HepG2 (cell line): Measurements from ENCODE around the gene NBR1. TPM values are rescaled to one million over a fixed set of nuclear protein-coding genes. Genes with fewer than 3 reads are reported as not detected.

Source experiments
- ARNTL ChIP-seq: sonication (generic); formaldehyde crosslinking; IDR thresholded peaks from 2 replicates; pipeline ENCODE4 v1.4.0; 2020; ENCODE audit warnings: mild to moderate bottlenecking, missing genetic modification reagents
- KLF15 ChIP-seq: sonication (generic); formaldehyde crosslinking; IDR thresholded peaks from 2 replicates; pipeline ENCODE4 v1.8.1; 2023; ENCODE audit warnings: borderline replicate concordance, mild to moderate bottlenecking, inconsistent platforms, missing genetic modification reagents, mixed read lengths
- LCORL ChIP-seq, 2 experiments: fragments of 450-650 bp in 1 of 2; sonication (generic) in 1 of 2; formaldehyde crosslinking in 1 of 2; IDR thresholded peaks; 2 replicates each; pipeline versions ENCODE4 v1.5.0 to v1.6.1; 2017 to 2020; ENCODE audit warnings: antibody characterized with exemption in 1 of 2, missing genetic modification reagents in 1 of 2
- MAFG ChIP-seq: sonication (generic); formaldehyde crosslinking; IDR thresholded peaks from 2 replicates; pipeline ENCODE4 v1.5.1; 2020; ENCODE audit warnings: mild to moderate bottlenecking, missing genetic modification reagents
- POLR2AphosphoS5 ChIP-seq: IDR thresholded peaks from 2 replicates; pipeline ENCODE4 v1.6.1; 2012; ENCODE audit warnings: low read depth, low read length
- TBL1XR1 ChIP-seq: fragments of 150-350 bp; IDR thresholded peaks from 2 replicates; pipeline ENCODE4 v1.6.1; 2014; ENCODE audit warnings: borderline replicate concordance, low read length; ENCODE audit not compliant: partially characterized antibody
- THAP11 ChIP-seq: IDR thresholded peaks from 2 replicates; pipeline ENCODE4 v1.6.1; 2016; ENCODE audit warnings: missing biosample characterization, missing genetic modification reagents
- WIZ ChIP-seq: sonication (generic); formaldehyde crosslinking; IDR thresholded peaks from 2 replicates; pipeline ENCODE4 v1.5.1; 2020; ENCODE audit warnings: mild to moderate bottlenecking, missing genetic modification reagents
- ZBTB1 ChIP-seq: sonication (generic); formaldehyde crosslinking; IDR thresholded peaks from 2 replicates; pipeline ENCODE4 v1.4.0; 2020; ENCODE audit warnings: missing genetic modification reagents, borderline replicate concordance
- ZC3H4 ChIP-seq: sonication (generic); formaldehyde crosslinking; IDR thresholded peaks from 2 replicates; pipeline ENCODE4 v1.4.0; 2020; ENCODE audit warnings: missing genetic modification reagents, borderline replicate concordance
- ZNF589 ChIP-seq: sonication (generic); formaldehyde crosslinking; conservative IDR thresholded peaks from 2 replicates; pipeline ENCODE4 v1.8.0; 2022; ENCODE audit warnings: mild to moderate bottlenecking, moderate library complexity, missing genetic modification reagents
- ZNF792 ChIP-seq: IDR thresholded peaks from 2 replicates; pipeline ENCODE4 v1.6.1; 2016
- ZNF83 ChIP-seq: sonication (generic); formaldehyde crosslinking; IDR thresholded peaks from 2 replicates; pipeline ENCODE4 v1.4.0; 2020; ENCODE audit warnings: missing genetic modification reagents, mild to moderate bottlenecking, borderline replicate concordance
- polyA plus RNA-seq, 8 experiments: library from polyadenylated mRNA; depleted of rRNA in 3 of 8; stranded (reverse) in 7 of 8; unstranded in 1 of 8; fragments of >200 nt; fragmentation: Illumina TruSeq in 4 of 8; extraction: Trizol in 4 of 8; gene quantifications; 2 replicates each; pipeline versions ENCODE4 v1.2.1 to v1.2.3, GENCODE V29; 2011 to 2016; ENCODE audit warnings: low read depth in 4 of 8, missing spikeins in 1 of 8, mixed read lengths in 1 of 8; ENCODE audit not compliant: insufficient read depth in 1 of 8
- total RNA-seq, 5 experiments: library from RNA; depleted of rRNA; stranded (reverse); fragments of >200 nt; fragmentation: Illumina TruSeq; extraction: Trizol; gene quantifications; 2 replicates each; pipeline ENCODE4 v1.2.3, GENCODE V29; 2016; ENCODE audit warnings: low read depth in 1 of 5
- TF ChIP-seq, protein P1 (sequence below): sonication (generic); formaldehyde crosslinking; IDR thresholded peaks from 2 replicates; pipeline ENCODE4 v1.8.0; 2022; ENCODE audit warnings: mild to moderate bottlenecking, missing genetic modification reagents; ENCODE audit not compliant: insufficient replicate concordance
- TF ChIP-seq, protein P2 (sequence below): sonication (generic); formaldehyde crosslinking; IDR thresholded peaks from 2 replicates; pipeline ENCODE4 v1.5.0; 2020; ENCODE audit warnings: mild to moderate bottlenecking, missing genetic modification reagents, borderline replicate concordance
- TF ChIP-seq, protein P3 (sequence below): IDR thresholded peaks from 2 replicates; pipeline ENCODE4 v1.6.1; 2016; ENCODE audit warnings: missing genetic modification reagents, missing compliant biosample characterization
- TF ChIP-seq, protein P4 (sequence below): fragments of 450-650 bp; IDR thresholded peaks from 2 replicates; pipeline ENCODE4 v1.6.1; 2016

NBR1 gene
- total and polyA plus RNA-seq, 2 of the 13 experiments (the other 11 are each of a cell fraction or from before 2014, with no cell fraction given) = 51.7 to 121 TPM

DNA sequence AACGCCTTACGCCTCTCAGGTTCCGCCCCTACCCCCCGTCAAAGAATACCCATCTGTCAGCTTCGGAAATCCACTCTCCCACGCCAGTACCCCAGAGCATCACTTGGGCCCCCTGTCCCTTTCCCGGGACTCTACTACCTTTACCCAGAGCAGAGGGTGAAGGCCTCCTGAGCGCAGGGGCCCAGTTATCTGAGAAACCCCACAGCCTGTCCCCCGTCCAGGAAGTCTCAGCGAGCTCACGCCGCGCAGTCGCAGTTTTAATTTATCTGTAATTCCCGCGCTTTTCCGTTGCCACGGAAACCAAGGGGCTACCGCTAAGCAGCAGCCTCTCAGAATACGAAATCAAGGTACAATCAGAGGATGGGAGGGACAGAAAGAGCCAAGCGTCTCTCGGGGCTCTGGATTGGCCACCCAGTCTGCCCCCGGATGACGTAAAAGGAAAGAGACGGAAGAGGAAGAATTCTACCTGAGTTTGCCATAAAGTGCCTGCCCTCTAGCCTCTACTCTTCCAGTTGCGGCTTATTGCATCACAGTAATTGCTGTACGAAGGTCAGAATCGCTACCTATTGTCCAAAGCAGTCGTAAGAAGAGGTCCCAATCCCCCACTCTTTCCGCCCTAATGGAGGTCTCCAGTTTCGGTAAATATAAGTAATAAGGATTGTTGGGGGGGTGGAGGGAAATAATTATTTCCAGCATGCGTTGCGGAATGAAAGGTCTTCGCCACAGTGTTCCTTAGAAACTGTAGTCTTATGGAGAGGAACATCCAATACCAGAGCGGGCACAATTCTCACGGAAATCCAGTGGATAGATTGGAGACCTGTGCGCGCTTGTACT is 45.7 kb upstream of the NBR1 start, which contains the start of gene BRCA1 (continued):
- TF ChIP-seq, protein P1, sequence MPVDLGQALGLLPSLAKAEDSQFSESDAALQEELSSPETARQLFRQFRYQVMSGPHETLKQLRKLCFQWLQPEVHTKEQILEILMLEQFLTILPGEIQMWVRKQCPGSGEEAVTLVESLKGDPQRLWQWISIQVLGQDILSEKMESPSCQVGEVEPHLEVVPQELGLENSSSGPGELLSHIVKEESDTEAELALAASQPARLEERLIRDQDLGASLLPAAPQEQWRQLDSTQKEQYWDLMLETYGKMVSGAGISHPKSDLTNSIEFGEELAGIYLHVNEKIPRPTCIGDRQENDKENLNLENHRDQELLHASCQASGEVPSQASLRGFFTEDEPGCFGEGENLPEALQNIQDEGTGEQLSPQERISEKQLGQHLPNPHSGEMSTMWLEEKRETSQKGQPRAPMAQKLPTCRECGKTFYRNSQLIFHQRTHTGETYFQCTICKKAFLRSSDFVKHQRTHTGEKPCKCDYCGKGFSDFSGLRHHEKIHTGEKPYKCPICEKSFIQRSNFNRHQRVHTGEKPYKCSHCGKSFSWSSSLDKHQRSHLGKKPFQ (CRISPR knock-in tag) = no peak
- peak; percentile 43 for TF ChIP-seq TBL1XR1
- TF ChIP-seq LCORL (IDR thresholded peaks at IDR 0.05) = no peak
- TF ChIP-seq LCORL (CRISPR knock-in tag; IDR thresholded peaks at IDR 0.05) = 0 out of 2 replicates have a peak, but pooled peaks have one; percentile 21
- no peak for TF ChIP-seq MAFG
- no peak for TF ChIP-seq ZC3H4 (CRISPR knock-in tag)
- peak; percentile 91 for TF ChIP-seq POLR2AphosphoS5
- TF ChIP-seq, protein P2, sequence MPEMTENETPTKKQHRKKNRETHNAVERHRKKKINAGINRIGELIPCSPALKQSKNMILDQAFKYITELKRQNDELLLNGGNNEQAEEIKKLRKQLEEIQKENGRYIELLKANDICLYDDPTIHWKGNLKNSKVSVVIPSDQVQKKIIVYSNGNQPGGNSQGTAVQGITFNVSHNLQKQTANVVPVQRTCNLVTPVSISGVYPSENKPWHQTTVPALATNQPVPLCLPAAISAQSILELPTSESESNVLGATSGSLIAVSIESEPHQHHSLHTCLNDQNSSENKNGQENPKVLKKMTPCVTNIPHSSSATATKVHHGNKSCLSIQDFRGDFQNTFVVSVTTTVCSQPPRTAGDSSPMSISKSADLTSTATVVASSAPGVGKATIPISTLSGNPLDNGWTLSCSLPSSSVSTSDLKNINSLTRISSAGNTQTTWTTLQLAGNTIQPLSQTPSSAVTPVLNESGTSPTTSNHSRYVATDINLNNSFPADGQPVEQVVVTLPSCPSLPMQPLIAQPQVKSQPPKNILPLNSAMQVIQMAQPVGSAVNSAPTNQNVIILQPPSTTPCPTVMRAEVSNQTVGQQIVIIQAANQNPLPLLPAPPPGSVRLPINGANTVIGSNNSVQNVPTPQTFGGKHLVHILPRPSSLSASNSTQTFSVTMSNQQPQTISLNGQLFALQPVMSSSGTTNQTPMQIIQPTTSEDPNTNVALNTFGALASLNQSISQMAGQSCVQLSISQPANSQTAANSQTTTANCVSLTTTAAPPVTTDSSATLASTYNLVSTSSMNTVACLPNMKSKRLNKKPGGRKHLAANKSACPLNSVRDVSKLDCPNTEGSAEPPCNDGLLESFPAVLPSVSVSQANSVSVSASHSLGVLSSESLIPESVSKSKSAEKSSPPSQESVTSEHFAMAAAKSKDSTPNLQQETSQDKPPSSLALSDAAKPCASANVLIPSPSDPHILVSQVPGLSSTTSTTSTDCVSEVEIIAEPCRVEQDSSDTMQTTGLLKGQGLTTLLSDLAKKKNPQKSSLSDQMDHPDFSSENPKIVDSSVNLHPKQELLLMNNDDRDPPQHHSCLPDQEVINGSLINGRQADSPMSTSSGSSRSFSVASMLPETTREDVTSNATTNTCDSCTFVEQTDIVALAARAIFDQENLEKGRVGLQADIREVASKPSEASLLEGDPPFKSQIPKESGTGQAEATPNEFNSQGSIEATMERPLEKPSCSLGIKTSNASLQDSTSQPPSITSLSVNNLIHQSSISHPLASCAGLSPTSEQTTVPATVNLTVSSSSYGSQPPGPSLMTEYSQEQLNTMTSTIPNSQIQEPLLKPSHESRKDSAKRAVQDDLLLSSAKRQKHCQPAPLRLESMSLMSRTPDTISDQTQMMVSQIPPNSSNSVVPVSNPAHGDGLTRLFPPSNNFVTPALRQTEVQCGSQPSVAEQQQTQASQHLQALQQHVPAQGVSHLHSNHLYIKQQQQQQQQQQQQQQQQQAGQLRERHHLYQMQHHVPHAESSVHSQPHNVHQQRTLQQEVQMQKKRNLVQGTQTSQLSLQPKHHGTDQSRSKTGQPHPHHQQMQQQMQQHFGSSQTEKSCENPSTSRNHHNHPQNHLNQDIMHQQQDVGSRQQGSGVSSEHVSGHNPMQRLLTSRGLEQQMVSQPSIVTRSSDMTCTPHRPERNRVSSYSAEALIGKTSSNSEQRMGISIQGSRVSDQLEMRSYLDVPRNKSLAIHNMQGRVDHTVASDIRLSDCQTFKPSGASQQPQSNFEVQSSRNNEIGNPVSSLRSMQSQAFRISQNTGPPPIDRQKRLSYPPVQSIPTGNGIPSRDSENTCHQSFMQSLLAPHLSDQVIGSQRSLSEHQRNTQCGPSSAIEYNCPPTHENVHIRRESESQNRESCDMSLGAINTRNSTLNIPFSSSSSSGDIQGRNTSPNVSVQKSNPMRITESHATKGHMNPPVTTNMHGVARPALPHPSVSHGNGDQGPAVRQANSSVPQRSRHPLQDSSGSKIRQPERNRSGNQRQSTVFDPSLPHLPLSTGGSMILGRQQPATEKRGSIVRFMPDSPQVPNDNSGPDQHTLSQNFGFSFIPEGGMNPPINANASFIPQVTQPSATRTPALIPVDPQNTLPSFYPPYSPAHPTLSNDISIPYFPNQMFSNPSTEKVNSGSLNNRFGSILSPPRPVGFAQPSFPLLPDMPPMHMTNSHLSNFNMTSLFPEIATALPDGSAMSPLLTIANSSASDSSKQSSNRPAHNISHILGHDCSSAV = no peak
- TF ChIP-seq, protein P3, sequence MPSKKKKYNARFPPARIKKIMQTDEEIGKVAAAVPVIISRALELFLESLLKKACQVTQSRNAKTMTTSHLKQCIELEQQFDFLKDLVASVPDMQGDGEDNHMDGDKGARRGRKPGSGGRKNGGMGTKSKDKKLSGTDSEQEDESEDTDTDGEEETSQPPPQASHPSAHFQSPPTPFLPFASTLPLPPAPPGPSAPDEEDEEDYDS (CRISPR knock-in tag) = peak; percentile 85
- TF ChIP-seq ZNF83 (CRISPR knock-in tag) = peak; percentile 84; the same call in 1 of the 2 replicates
- no peak for TF ChIP-seq KLF15 (CRISPR knock-in tag)
- TF ChIP-seq ZNF589 (CRISPR knock-in tag) = 0 out of 2 replicates have a peak, but pooled peaks have one; percentile 19
- no peak for TF ChIP-seq WIZ (CRISPR knock-in tag)
- TF ChIP-seq, protein P4, sequence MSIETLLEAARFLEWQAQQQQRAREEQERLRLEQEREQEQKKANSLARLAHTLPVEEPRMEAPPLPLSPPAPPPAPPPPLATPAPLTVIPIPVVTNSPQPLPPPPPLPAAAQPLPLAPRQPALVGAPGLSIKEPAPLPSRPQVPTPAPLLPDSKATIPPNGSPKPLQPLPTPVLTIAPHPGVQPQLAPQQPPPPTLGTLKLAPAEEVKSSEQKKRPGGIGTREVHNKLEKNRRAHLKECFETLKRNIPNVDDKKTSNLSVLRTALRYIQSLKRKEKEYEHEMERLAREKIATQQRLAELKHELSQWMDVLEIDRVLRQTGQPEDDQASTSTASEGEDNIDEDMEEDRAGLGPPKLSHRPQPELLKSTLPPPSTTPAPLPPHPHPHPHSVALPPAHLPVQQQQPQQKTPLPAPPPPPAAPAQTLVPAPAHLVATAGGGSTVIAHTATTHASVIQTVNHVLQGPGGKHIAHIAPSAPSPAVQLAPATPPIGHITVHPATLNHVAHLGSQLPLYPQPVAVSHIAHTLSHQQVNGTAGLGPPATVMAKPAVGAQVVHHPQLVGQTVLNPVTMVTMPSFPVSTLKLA = peak; percentile 69
- peak; percentile 97 for TF ChIP-seq ZNF792 (CRISPR knock-in tag)
- no peak for TF ChIP-seq ZBTB1
- peak; percentile 93 for TF ChIP-seq THAP11 (CRISPR knock-in tag)
- no peak for TF ChIP-seq ARNTL (CRISPR knock-in tag)
